SK-N-SH (cell line): ENCODE data around the gene BSG. TPM values are rescaled to one million over a fixed set of nuclear protein-coding genes. Genes with fewer than 3 reads are reported as not detected.

Experiments
- CTCF ChIA-PET: fragments of 300-600, 350-600 bp; formaldehyde crosslinking; extraction: SDS; loops from one replicate; lab custom pipeline; 2021; lab: Yijun Ruan, JAX
- POLR2A ChIA-PET: fragments of 350-600 bp; sonication (Branson Sonifier 250); formaldehyde crosslinking; extraction: SDS; loops from one replicate; lab custom pipeline; 2020; ENCODE audit warnings: antibody characterized with exemption, inconsistent platforms; lab: Yijun Ruan, JAX
- DNase-seq: peaks from one replicate; pipeline ENCODE4 v3.0.0; 2012
- H2AFZ ChIP-seq: fragments of 200-600 bp; sonication (generic); 2 replicates; pipeline ENCODE4 v1.8.1; 2016; ENCODE audit warnings: antibody characterized with exemption, mild to moderate bottlenecking, low read depth
- H3F3A ChIP-seq: fragments of 200-600 bp; sonication (generic); replicated peaks from 2 replicates; pipeline ENCODE3; 2016; ENCODE audit warnings: antibody characterized with exemption, mild to moderate bottlenecking; ENCODE audit not compliant: insufficient read depth
- H3K27ac ChIP-seq, 2 experiments: fragments of 200-500 bp in 1 of 2; fragments of 200-600 bp in 1 of 2; sonication (Bioruptor generic) in 1 of 2; sonication (generic), shearing (Covaris generic) in 1 of 2; 2 replicates each; pipeline versions ENCODE4 v1.5.1 to v1.6.1; 2014 to 2016; ENCODE audit warnings: low read depth in 2 of 2, inconsistent platforms in 1 of 2, low read length in 1 of 2, mild to moderate bottlenecking in 1 of 2, mixed read lengths in 1 of 2
- H3K27me3 ChIP-seq: fragments of 200-600 bp; sonication (generic), shearing (Covaris generic); 2 replicates; pipeline ENCODE4 v1.6.1; 2016; ENCODE audit warnings: mixed run types; ENCODE audit not compliant: insufficient read depth
- H3K36me3 ChIP-seq, 2 experiments: fragments of 200-500 bp in 1 of 2; fragments of 200-600 bp in 1 of 2; sonication (Bioruptor generic) in 1 of 2; sonication (generic) in 1 of 2; replicated peaks in 1 of 2; 2 replicates each; pipeline versions ENCODE3 to v1.5.1; 2014 to 2016; ENCODE audit warnings: low read length in 1 of 2, mild to moderate bottlenecking in 1 of 2; ENCODE audit not compliant: insufficient read depth in 2 of 2, control insufficient read depth in 1 of 2
- H3K4me1 ChIP-seq, 2 experiments: fragments of 200-500 bp in 1 of 2; fragments of 200-600 bp in 1 of 2; sonication (Bioruptor generic) in 1 of 2; sonication (generic), shearing (Covaris generic) in 1 of 2; 2 replicates each; pipeline versions ENCODE4 v1.5.1 to v1.6.1; 2014 to 2016; ENCODE audit warnings: low read depth in 1 of 2, low read length in 1 of 2, mixed run types in 1 of 2; ENCODE audit not compliant: insufficient read depth in 2 of 2, control insufficient read depth in 1 of 2
- H3K4me2 ChIP-seq: fragments of 200-600 bp; sonication (generic), shearing (Covaris generic); 2 replicates; pipeline ENCODE4 v1.6.1; 2017; ENCODE audit warnings: mixed run types
- H3K4me3 ChIP-seq, 2 experiments: fragments of 200-500 bp in 1 of 2; fragments of 200-600 bp in 1 of 2; sonication (Bioruptor generic) in 1 of 2; sonication (generic), shearing (Covaris generic) in 1 of 2; 2 replicates each; pipeline versions ENCODE4 v1.5.1 to v1.8.1; 2014 to 2016; ENCODE audit warnings: low read depth in 2 of 2, inconsistent platforms in 1 of 2, low read length in 1 of 2, mild to moderate bottlenecking in 1 of 2, mixed read lengths in 1 of 2, moderate library complexity in 1 of 2
- H3K79me2 ChIP-seq: fragments of 200-600 bp; sonication (generic); 2 replicates; pipeline ENCODE4 v1.8.1; 2017; ENCODE audit warnings: mild to moderate bottlenecking; ENCODE audit not compliant: insufficient read depth
- H3K9ac ChIP-seq: fragments of 200-600 bp; sonication (generic); 2 replicates; pipeline ENCODE4 v1.6.1; 2017; ENCODE audit warnings: mixed run types
- H3K9me2 ChIP-seq: fragments of 200-600 bp; sonication (generic); 2 replicates; pipeline ENCODE4 v1.6.1; 2017; ENCODE audit warnings: mixed run types
- H3K9me3 ChIP-seq: fragments of 200-600 bp; sonication (generic); 2 replicates; pipeline ENCODE4 v1.6.1; 2017; ENCODE audit warnings: mixed run types, mild to moderate bottlenecking, moderate library complexity
- H4K20me1 ChIP-seq: fragments of 200-600 bp; sonication (generic); 2 replicates; pipeline ENCODE4 v1.6.1; 2017; ENCODE audit warnings: mild to moderate bottlenecking, mixed run types; ENCODE audit not compliant: insufficient read depth
- EZH2phosphoT487 ChIP-seq: fragments of 200-600 bp; sonication (generic); IDR thresholded peaks from 2 replicates; pipeline ENCODE4 v1.6.1; 2017; ENCODE audit warnings: low read depth, mixed run types, mild to moderate bottlenecking, antibody characterized with exemption, moderate library complexity, borderline replicate concordance
- FOSL2 ChIP-seq: IDR thresholded peaks from 2 replicates; pipeline ENCODE4 v1.4.0; 2012; ENCODE audit warnings: low read depth, mild to moderate bottlenecking, moderate library complexity, borderline replicate concordance
- FOXJ3 ChIP-seq: sonication (generic); formaldehyde crosslinking; IDR thresholded peaks from 2 replicates; pipeline ENCODE4 v1.5.1; 2020; ENCODE audit warnings: mild to moderate bottlenecking, missing genetic modification reagents
- FOXM1 ChIP-seq: IDR thresholded peaks from 2 replicates; pipeline ENCODE4 v1.4.0; 2012; ENCODE audit warnings: low read depth, mild to moderate bottlenecking
- GABPA ChIP-seq: IDR thresholded peaks from 2 replicates; pipeline ENCODE4 v1.4.0; 2012; ENCODE audit warnings: low read depth, mild to moderate bottlenecking
- GATA2 ChIP-seq: sonication (generic); formaldehyde crosslinking; IDR thresholded peaks from 2 replicates; pipeline ENCODE4 v1.5.0; 2020; ENCODE audit warnings: mild to moderate bottlenecking, missing genetic modification reagents
- JUND ChIP-seq: IDR thresholded peaks from 2 replicates; pipeline ENCODE4 v1.4.0; 2012
- POLR2AphosphoS5 ChIP-seq: IDR thresholded peaks from 2 replicates; pipeline ENCODE4 v1.6.1; 2012; ENCODE audit warnings: low read depth, low read length
- RAD21 ChIP-seq: IDR thresholded peaks from 2 replicates; pipeline ENCODE4 v1.6.1; 2012; ENCODE audit warnings: mild to moderate bottlenecking, low read length
- RFX5 ChIP-seq: IDR thresholded peaks from 2 replicates; pipeline ENCODE4 v1.6.1; 2012; ENCODE audit warnings: mild to moderate bottlenecking, improper control_type of control experiment, low read length
- TAF1 ChIP-seq: IDR thresholded peaks from 2 replicates; pipeline ENCODE4 v1.6.1; 2012; ENCODE audit warnings: low read depth, mild to moderate bottlenecking, low read length, moderate library complexity, borderline replicate concordance
- TEAD4 ChIP-seq: IDR thresholded peaks from 2 replicates; pipeline ENCODE4 v1.4.0; 2012; ENCODE audit warnings: mild to moderate bottlenecking, borderline replicate concordance; ENCODE audit not compliant: insufficient read depth
- USF1 ChIP-seq: IDR thresholded peaks from 2 replicates; pipeline ENCODE4 v1.4.0; 2012; ENCODE audit warnings: low read depth, borderline replicate concordance
- USF2 ChIP-seq: fragments of 150-350 bp; IDR thresholded peaks from 2 replicates; pipeline ENCODE4 v1.6.1; 2017; ENCODE audit warnings: antibody characterized with exemption, low read length, low read depth, borderline replicate concordance
- ZBTB33 ChIP-seq: IDR thresholded peaks from 2 replicates; pipeline ENCODE4 v1.4.0; 2012; ENCODE audit warnings: low read depth, borderline replicate concordance
- WGBS: methylation state at CpG from one replicate; pipeline ENCODE4 v1.1.6; 2017; ENCODE audit warnings: low lambda C conversion rate; 5-methylcytosine and 5-hydroxymethylcytosine counted together
- polyA plus RNA-seq, 3 experiments: library from polyadenylated mRNA; depleted of rRNA; stranded (reverse); fragments of >200 nt; gene quantifications; 2 replicates each; pipeline ENCODE4 v1.2.3, GENCODE V29; 2012
- TF ChIP-seq, protein P1 (sequence below): IDR thresholded peaks from 2 replicates; pipeline ENCODE4; 2012
- TF ChIP-seq, protein P2 (sequence below): IDR thresholded peaks from 2 replicates; pipeline ENCODE4 v1.4.0; 2012; ENCODE audit warnings: low read depth

Gene BSG
- polyA plus RNA-seq, 1 of the 3 experiments (the other 2 are of a cell fraction), result 835 TPM

DNA sequence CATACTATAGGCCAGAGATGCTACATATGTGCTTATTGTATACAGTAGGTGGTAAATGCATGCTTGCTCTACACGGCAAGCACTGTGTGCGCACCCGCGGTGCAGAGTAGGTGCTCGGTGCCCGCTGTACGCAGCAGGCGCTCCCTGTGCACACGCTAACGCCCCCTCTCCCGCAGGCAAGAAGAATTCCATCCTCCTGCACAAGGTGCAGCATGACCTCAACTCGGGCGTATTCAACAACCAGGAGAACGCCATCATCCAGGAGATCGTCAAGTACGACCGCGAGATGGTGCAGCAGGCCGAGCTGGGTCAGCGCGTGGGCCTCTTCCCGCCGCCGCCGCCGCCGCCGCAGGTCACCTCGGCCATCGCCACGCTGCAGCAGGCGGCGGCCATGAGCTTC lies 43.2 kb downstream of the BSG start:
- POLR2A ChIA-PET, result no interaction called here
- H3K36me3 ChIP-seq, result peaks cover 0 to 37% of the 10 kb centered on the region in 2 experiments
- H3K79me2 ChIP-seq, result no peaks in the 10 kb centered on the region
- no peak for TF ChIP-seq RFX5
- TF ChIP-seq TEAD4, result no peak
- TF ChIP-seq TAF1, result no peak
- TF ChIP-seq JUND, result no peak
- no peak for TF ChIP-seq POLR2AphosphoS5
- TF ChIP-seq FOXJ3 (CRISPR knock-in tag), result no peak
- TF ChIP-seq, protein P1, sequence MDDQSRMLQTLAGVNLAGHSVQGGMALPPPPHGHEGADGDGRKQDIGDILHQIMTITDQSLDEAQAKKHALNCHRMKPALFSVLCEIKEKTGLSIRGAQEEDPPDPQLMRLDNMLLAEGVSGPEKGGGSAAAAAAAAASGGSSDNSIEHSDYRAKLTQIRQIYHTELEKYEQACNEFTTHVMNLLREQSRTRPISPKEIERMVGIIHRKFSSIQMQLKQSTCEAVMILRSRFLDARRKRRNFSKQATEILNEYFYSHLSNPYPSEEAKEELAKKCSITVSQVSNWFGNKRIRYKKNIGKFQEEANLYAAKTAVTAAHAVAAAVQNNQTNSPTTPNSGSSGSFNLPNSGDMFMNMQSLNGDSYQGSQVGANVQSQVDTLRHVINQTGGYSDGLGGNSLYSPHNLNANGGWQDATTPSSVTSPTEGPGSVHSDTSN, result no peak
- TF ChIP-seq RAD21, result no peak
- no peak for TF ChIP-seq GABPA
- TF ChIP-seq USF2, result no peak
- TF ChIP-seq FOXM1, result no peak
- TF ChIP-seq USF1, result no peak
- TF ChIP-seq, protein P2, sequence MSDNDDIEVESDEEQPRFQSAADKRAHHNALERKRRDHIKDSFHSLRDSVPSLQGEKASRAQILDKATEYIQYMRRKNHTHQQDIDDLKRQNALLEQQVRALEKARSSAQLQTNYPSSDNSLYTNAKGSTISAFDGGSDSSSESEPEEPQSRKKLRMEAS, result no peak
- TF ChIP-seq GATA2 (CRISPR knock-in tag), result no peak
- no peak for TF ChIP-seq FOSL2
- TF ChIP-seq ZBTB33, result no peak
- TF ChIP-seq EZH2phosphoT487, result no peak
- peaks cover 12% of the 10 kb centered on the region for H3F3A ChIP-seq
- CTCF ChIA-PET, result no interaction called here
- H3K9ac ChIP-seq, result no peak overlapping the region
- 93% methylated on average over 11 of the region's 33 CpGs for WGBS
- H2AFZ ChIP-seq, result no peak overlapping the region
- DNase-seq, result no peak
- H4K20me1 ChIP-seq, result no peaks in the 10 kb centered on the region
- no peaks in the 10 kb centered on the region for H3K9me2 ChIP-seq
- no peak overlapping the region for H3K27ac ChIP-seq
- no peaks in the 10 kb centered on the region for H3K27me3 ChIP-seq
- H3K9me3 ChIP-seq, result no peaks in the 10 kb centered on the region
- H3K4me3 ChIP-seq, result no peak overlapping the region
- no peak overlapping the region for H3K4me2 ChIP-seq
- peaks cover 5 to 11% of the 10 kb centered on the region in 2 experiments; a peak in 3 of 4 replicates for H3K4me1 ChIP-seq
